ENCODE measurements around the gene PACS1.

The PACS1 gene

GRCh38 chr11:66224226-66224855 lies 154.3 kb downstream of the PACS1 start:
- DNase-seq (ENCODE audit: low read depth, low spot score) = no peak

DNA sequence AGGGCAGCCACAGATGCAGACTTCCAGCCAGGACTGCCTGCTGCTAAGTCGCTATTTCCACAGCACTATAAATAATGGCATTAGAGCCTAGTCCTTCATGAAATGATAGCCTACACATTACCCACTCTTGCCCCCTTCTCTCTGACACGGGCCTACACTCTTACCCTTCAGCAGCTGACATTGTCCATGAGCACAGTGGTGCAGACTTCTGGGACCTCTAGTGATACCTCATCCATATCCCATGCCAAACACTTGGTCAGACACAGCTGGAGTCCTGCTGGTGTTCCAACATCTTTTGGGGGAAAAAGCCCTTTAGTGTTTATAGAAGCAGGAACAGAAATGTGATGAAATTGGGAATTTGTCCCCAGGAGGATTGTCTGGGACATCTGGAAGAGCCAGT lies 155.0 kb downstream of the PACS1 start:
- no peak for DNase-seq (ENCODE audit: low read depth, low spot score)

DNA sequence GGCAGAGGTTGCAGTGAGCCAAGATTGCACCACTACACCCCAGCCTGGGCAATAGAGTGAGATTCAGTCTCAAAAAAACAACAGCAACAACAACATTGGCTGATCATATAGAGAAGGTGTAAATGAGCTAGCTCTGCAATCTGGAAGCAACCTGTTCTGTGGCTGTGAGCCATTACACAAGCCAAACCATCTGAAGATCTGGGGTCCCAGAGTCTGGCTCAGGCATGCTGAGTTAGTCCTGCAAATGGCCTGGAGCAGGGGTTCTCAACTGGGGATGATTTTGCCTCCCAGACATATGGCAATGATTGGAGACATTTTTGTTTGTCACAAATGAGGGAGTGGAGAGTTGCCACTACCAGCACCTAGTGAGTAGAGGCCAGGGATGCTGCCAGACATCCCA lies 156.0 kb downstream of the PACS1 start:
- no peak for DNase-seq (ENCODE audit: low read depth, low spot score)

DNA sequence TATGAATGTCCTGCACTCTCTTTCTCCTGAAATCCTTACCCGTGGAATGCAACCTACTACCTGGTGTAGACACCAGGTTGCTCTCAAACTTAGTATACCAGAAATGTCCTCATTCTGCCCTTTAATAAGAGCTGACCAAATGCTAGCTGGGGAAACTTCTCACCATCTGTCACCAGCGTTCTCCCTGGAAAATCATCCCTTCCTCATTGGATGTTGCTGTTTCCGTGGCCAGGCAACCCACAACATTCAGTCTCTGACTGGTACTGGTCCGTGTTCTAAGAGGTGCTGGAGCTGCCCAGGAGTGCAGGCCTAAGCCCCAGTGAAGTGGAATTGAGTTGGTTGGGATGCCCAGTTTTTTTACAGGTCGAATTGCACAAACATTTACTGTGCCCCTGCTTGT lies 157.6 kb downstream of the PACS1 start:
- no peak for DNase-seq (ENCODE audit: low read depth, low spot score)

- no peak for DNase-seq (ENCODE audit: low read depth, low spot score)
Measured at GRCh38 chr11:66228521-66228920, 158.4 kb downstream of the PACS1 start.

GRCh38 chr11:66230156-66230555 lies 160.1 kb downstream of the PACS1 start:
- DNase-seq (ENCODE audit: low read depth, low spot score) = no peak

- DNase-seq (ENCODE audit: low read depth, low spot score) = no peak
Measured at GRCh38 chr11:66230978-66231377, 160.9 kb downstream of the PACS1 start.

- no peak for DNase-seq (ENCODE audit: low read depth, low spot score)
Measured at GRCh38 chr11:66231561-66231960, 161.5 kb downstream of the PACS1 start.

- DNase-seq (ENCODE audit: low read depth, low spot score) = no peak
Measured at GRCh38 chr11:66232769-66233168, 162.7 kb downstream of the PACS1 start.

DNA sequence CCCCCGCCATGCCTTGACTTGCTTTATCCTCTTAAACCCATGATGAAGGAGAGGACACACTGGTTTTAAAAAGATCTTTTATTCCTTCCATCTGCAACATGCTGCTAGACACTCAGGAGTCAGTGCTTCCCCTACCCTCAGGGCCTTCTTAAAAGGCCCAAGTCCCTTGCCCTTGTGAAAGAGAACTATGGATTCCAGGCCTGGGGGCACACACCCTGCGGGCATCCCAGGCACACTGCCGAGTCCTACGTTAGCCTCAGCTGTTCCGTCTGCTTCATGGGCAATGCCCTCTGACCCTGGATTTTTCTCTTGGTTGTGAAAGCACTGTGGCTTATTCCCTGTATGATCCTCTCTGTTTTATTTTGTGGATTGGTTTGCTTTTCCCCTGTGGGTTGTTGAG lies 163.2 kb downstream of the PACS1 start:
- no peak for DNase-seq (ENCODE audit: low read depth, low spot score)

- DNase-seq (ENCODE audit: low read depth, low spot score) = no peak
Measured at GRCh38 chr11:66235141-66235540, 165.1 kb downstream of the PACS1 start.

- DNase-seq (ENCODE audit: low read depth, low spot score) = no peak
Measured at GRCh38 chr11:66237867-66238266, 167.8 kb downstream of the PACS1 start.

DNA sequence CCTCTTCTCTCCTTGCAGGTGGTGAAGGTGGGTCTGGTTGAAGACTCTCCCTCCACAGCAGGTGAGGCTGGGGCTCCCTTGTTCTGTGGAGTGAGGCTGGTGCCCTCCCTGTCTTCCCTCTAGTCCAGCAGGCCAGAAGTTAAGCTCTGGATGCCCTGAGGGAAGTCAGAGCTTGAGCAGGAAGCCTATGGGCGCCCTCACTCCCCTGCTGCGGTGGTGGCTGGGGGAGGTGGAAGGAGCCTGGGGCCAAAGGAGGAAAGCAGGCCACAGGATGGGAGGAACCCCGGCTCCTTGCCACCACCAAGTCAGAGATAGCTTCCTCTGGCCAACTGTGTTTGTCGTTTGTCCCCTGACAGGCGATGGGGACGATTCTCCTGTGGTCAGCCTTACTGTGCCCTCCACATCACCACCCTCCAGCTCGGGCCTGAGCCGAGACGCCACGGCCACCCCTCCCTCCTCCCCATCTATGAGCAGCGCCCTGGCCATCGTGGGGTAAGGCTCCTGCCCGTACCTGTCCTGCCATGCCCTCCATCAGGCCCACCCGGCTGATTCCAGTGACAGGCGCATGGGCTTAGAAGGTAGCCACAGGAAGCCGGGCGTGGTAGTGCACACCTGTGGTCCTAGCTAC lies 168.8 kb downstream of the PACS1 start:
- no peak for DNase-seq (ENCODE audit: low read depth, low spot score)

GRCh38 chr11:66239511-66239910 lies 169.4 kb downstream of the PACS1 start:
- DNase-seq (ENCODE audit: low read depth, low spot score) = no peak

- no peak for DNase-seq (ENCODE audit: low read depth, low spot score)
Measured at GRCh38 chr11:66239998-66240780, 170.1 kb downstream of the PACS1 start.

DNA sequence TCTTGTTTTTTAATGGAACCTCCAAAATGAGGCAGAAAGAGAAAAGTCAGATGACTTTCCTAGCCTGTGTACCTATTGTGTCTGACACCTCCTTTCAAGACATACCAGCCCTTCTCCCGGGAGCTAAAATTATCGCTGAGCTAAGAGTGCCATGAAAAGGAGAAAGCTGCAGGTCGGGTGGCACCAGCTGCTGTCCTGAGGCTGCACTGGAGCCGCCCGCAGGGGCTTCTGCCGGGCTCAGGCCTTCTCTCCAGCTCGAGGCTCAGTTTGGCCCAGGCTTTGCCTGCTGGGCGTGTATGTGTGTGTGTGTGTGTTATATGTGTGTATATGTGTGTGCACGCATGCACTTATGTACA lies 170.7 kb downstream of the PACS1 start:
- no peak for DNase-seq (ENCODE audit: low read depth, low spot score)

GRCh38 chr11:66242095-66242765 lies 172.2 kb downstream of the PACS1 start:
- no peak for DNase-seq (ENCODE audit: low read depth, low spot score)

GRCh38 chr11:66243782-66244535 lies 173.9 kb downstream of the PACS1 start:
- DNase-seq (ENCODE audit: low read depth, low spot score) = no peak

DNA sequence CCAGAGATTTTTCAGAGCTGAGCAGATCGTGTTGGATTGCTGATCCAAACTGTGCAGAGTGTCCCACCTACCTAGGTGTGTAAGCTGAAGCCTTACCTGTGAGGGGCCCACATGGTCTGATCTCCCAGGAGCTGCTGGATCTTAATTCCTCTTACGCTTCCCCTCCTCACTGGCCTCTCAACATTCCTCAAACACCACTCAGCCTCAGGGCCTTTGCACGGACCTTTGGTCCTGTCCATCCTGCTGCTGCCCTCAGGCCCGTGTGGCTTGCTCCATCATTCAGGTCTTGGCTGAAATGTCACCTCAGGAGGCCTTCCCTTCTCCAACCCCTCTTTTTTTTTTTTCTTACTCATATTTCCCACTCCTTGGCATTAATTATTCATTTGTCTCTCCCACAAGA lies 177.2 kb downstream of the PACS1 start:
- DNase-seq (ENCODE audit: low read depth, low spot score) = no peak

DNA sequence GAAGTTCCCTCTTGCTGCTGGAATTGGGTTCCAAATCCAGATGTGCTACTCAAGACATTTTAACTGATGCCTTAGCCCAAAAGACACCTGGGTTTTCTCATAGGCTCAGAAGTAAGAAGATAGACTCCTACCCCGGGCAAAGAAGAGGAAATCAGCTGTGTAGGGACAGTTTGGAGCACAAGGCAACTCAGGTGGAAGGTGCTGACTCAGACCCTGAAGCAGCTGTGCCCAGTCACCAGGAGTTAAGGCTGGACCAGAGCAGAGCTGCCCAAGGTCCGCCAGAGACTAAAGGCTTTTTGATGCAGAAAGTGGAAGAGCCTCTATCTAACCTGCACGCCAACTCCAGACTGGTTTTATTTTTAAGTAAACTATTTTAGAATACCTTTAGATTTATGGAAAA lies 177.7 kb downstream of the PACS1 start:
- DNase-seq (ENCODE audit: low read depth, low spot score) = no peak

DNA sequence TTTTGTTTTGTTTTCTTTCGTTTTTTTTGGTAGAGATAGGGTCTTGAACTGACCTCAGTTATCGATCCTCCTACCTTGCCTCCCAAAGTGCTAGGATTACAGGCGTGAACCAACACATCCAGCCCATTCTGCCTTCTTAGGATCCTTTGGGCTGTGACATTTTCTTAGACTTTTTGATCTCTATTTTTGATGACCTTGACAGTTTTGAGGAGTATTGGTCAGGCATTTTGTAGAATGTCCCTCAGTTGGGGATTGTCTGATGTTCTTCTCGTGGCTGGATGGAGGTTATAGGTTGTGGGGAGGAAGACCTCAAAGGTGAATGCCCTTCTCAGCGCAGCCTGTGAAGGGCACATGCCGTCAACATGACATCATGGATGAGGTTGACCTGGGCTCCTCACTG lies 178.8 kb downstream of the PACS1 start:
- no peak for DNase-seq (ENCODE audit: low read depth, low spot score)

DNA sequence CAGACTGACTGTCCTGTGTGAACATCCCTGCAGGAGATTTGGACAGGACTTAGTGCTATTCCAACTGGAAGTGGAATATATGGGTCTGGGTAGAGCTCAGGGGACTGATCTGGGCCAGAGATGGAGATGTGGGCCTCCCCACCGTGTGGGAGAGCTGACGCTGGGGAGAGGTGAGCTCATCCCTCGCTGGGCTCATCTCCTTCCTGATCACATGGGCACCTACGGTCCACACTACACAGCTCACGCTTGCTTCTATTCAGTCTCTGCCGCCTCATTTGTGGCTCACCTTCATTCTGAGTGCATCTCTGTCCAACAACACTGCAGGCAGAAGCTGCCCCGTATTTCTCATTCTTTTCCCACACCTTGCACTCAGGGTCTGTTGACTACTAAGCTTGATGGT lies 181.7 kb downstream of the PACS1 start:
- no peak for DNase-seq (ENCODE audit: low read depth, low spot score)
